GM12878 (cell line): ENCODE results near the gene AFF1. TPM values are rescaled to one million over a fixed set of nuclear protein-coding genes. Genes with fewer than 3 reads are reported as not detected.
A peak's percentile ranks its signal among the peaks of the same experiment; 100 is the strongest.

Experiments
- BMI1 ChIP-seq: fragments of 450-650 bp; IDR thresholded peaks from 2 replicates; pipeline ENCODE4 v1.6.1; 2016; ENCODE audit warnings: mild to moderate bottlenecking, moderate library complexity, borderline replicate concordance
- CUX1 ChIP-seq: IDR thresholded peaks from 2 replicates; pipeline ENCODE4 v1.6.1; 2012; ENCODE audit warnings: improper control_type of control experiment, low read depth, low read length; ENCODE audit not compliant: insufficient replicate concordance
- HCFC1 ChIP-seq: fragments of 150-350 bp; IDR thresholded peaks from 2 replicates; pipeline ENCODE4 v1.6.1; 2014; ENCODE audit warnings: low read length
- RELA ChIP-seq: fragments of 450-650 bp; IDR thresholded peaks from 2 replicates; pipeline ENCODE4 v1.8.0; 2014; ENCODE audit warnings: borderline replicate concordance; ENCODE audit not compliant: partially characterized antibody
- RELB ChIP-seq: fragments of 450-650 bp; IDR thresholded peaks from 2 replicates; pipeline ENCODE4 v1.6.1; 2017; ENCODE audit warnings: low read depth, mild to moderate bottlenecking, moderate library complexity
- ZNF384 ChIP-seq: IDR thresholded peaks from 2 replicates; pipeline ENCODE4 v1.6.1; 2012; ENCODE audit warnings: low read depth, mild to moderate bottlenecking, low read length, improper control_type of control experiment, borderline replicate concordance
- polyA plus RNA-seq, 11 experiments: library from polyadenylated mRNA; depleted of rRNA in 4 of 11; unstranded in 6 of 11; stranded (reverse) in 5 of 11; fragments of >200 nt; fragmentation: Nextera tagmentation in 4 of 11; fragmentation: Illumina TruSeq in 1 of 11; extraction: Ambion mirVana in 4 of 11; extraction: Trizol in 1 of 11; gene quantifications; 1 replicate in 1 of 11; 2 replicates in 10 of 11; pipeline versions ENCODE4 v1.2.1 to v1.2.3, GENCODE V29; 2011 to 2016; ENCODE audit warnings: inconsistent platforms in 2 of 11, missing spikeins in 2 of 11, low read depth in 1 of 11
- total RNA-seq, 4 experiments: library from RNA; depleted of rRNA in 3 of 4; stranded (reverse); fragments of >200 nt in 3 of 4; fragmentation: Illumina TruSeq in 1 of 4; extraction: Trizol in 1 of 4; gene quantifications; 2 replicates each; pipeline versions ENCODE4 v1.2.1 to v1.2.3, GENCODE V29; 2013 to 2021

The AFF1 gene
- total and polyA plus RNA-seq, 10 of the 15 experiments (the other 5 are each of a cell fraction or from before 2014, with no cell fraction given): 3.5 to 56.1 (median 21.5) TPM

GRCh38 chr4:86908251-86908657 lies 26.6 kb upstream of the AFF1 start (continued):
- TF ChIP-seq CUX1: no peak
- no peak for TF ChIP-seq HCFC1
- peak; percentile 58; the same call in 1 of the 2 replicates for TF ChIP-seq ZNF384
- no peak for TF ChIP-seq BMI1
- TF ChIP-seq RELA: no peak
- peak; percentile 61; the same call in 1 of the 2 replicates for TF ChIP-seq RELB
